GM23338 (cell line): Measurements from ENCODE around the gene APOBEC2. TPM values are rescaled to one million over a fixed set of nuclear protein-coding genes. Genes with fewer than 3 reads are reported as not detected.

ENCODE experiments used
- ATAC-seq: fragments of 200-7000 bp; cut with Tn5 transposase; 3 replicates; pipeline ENCODE4 v1.9.1; 2020
- DNase-seq: peaks from one replicate; pipeline ENCODE4 v3.0.0-alpha.2; 2015; ENCODE audit warnings: low spot score
- H2AFZ ChIP-seq: fragments of 200-600 bp; sonication (generic); 2 replicates; pipeline ENCODE4 v1.8.0; 2016; ENCODE audit warnings: antibody characterized with exemption, mild to moderate bottlenecking, moderate library complexity
- H3F3A ChIP-seq: fragments of 200-600 bp; sonication (generic); replicated peaks from 2 replicates; pipeline ENCODE4 v1.8.0; 2017; ENCODE audit warnings: antibody characterized with exemption, mixed run types, low read depth
- H3K27ac ChIP-seq: fragments of 200-600 bp; sonication (generic); 2 replicates; pipeline ENCODE4 v1.6.1; 2016; ENCODE audit warnings: low read depth
- H3K27me3 ChIP-seq: fragments of 200-600 bp; sonication (generic); 2 replicates; pipeline ENCODE4 v1.8.0; 2016; ENCODE audit warnings: mild to moderate bottlenecking, mixed run types, moderate library complexity; ENCODE audit not compliant: insufficient read depth
- H3K36me3 ChIP-seq: fragments of 200-600 bp; sonication (generic); 2 replicates; pipeline ENCODE4 v1.8.0; 2016; ENCODE audit warnings: mild to moderate bottlenecking; ENCODE audit not compliant: insufficient read depth
- H3K4me1 ChIP-seq: fragments of 200-600 bp; sonication (generic); 2 replicates; pipeline ENCODE4 v1.8.0; 2016; ENCODE audit warnings: mild to moderate bottlenecking, moderate library complexity; ENCODE audit not compliant: insufficient read depth
- H3K4me2 ChIP-seq: fragments of 200-600 bp; sonication (generic); 2 replicates; pipeline ENCODE4 v1.7.1; 2017; ENCODE audit warnings: mixed run types
- H3K4me3 ChIP-seq: fragments of 200-600 bp; sonication (generic); 2 replicates; pipeline ENCODE4 v1.6.1; 2016; ENCODE audit warnings: mixed run types
- H3K79me2 ChIP-seq: fragments of 200-600 bp; sonication (generic); replicated peaks from 2 replicates; pipeline ENCODE4 v1.8.0; 2017; ENCODE audit warnings: mild to moderate bottlenecking; ENCODE audit not compliant: insufficient read depth
- H3K9me2 ChIP-seq: fragments of 200-600 bp; sonication (generic); 2 replicates; pipeline ENCODE4 v1.8.0; 2017; ENCODE audit not compliant: insufficient read depth
- H4K20me1 ChIP-seq: fragments of 200-600 bp; sonication (generic); replicated peaks from 2 replicates; pipeline ENCODE4 v1.8.0; 2017; ENCODE audit warnings: mild to moderate bottlenecking; ENCODE audit not compliant: insufficient read depth
- H3K27ac Mint-ChIP-seq: 2 replicates; pipeline ENCODE4 v1.8.0; 2020; ENCODE audit warnings: inconsistent platforms, mild to moderate bottlenecking, moderate library complexity, mixed read lengths
- H3K27me3 Mint-ChIP-seq: 3 replicates; pipeline ENCODE4 v1.8.0; 2022; ENCODE audit warnings: low read depth, mild to moderate bottlenecking, moderate library complexity, mixed read lengths, inconsistent platforms; ENCODE audit not compliant: insufficient read depth, poor library complexity
- H3K36me3 Mint-ChIP-seq: 3 replicates; pipeline ENCODE4 v1.8.0; 2021; ENCODE audit warnings: low read depth, mild to moderate bottlenecking, inconsistent platforms, moderate library complexity, mixed read lengths
- H3K4me1 Mint-ChIP-seq: 3 replicates; pipeline ENCODE4 v1.8.0; 2020; ENCODE audit warnings: mild to moderate bottlenecking, inconsistent platforms, mixed read lengths
- H3K4me3 Mint-ChIP-seq: 3 replicates; pipeline ENCODE4 v1.8.0; 2021; ENCODE audit warnings: moderate library complexity, mild to moderate bottlenecking, inconsistent platforms, mixed read lengths
- H3K9me3 Mint-ChIP-seq: 3 replicates; pipeline ENCODE4 v1.8.0; 2020; ENCODE audit warnings: moderate library complexity, mild to moderate bottlenecking, inconsistent platforms, mixed read lengths
- CREB1 ChIP-seq: fragments of 250-450 bp; sonication (Bioruptor Pico); IDR thresholded peaks from 2 replicates; pipeline ENCODE4 v1.5.0; 2020; ENCODE audit warnings: low read depth, mild to moderate bottlenecking, moderate library complexity
- STAT1 ChIP-seq: IDR thresholded peaks from one replicate; pipeline ENCODE4 v1.6.1; 2016; ENCODE audit warnings: antibody characterized with exemption; ENCODE audit not compliant: unreplicated experiment
- ZNF114 ChIP-seq: fragments of 250-450 bp; sonication (Bioruptor Pico); IDR thresholded peaks from 2 replicates; pipeline ENCODE4 v1.5.0; 2020; ENCODE audit warnings: mild to moderate bottlenecking, moderate library complexity
- ZNF331 ChIP-seq: fragments of 250-450 bp; sonication (Bioruptor Pico); IDR thresholded peaks from 2 replicates; pipeline ENCODE4 v1.5.0; 2020; ENCODE audit warnings: low read depth, mild to moderate bottlenecking, moderate library complexity
- ZNF462 ChIP-seq: fragments of 250-450 bp; sonication (Bioruptor Pico); IDR thresholded peaks from 2 replicates; pipeline ENCODE4 v1.5.0; 2020; ENCODE audit warnings: mild to moderate bottlenecking, moderate library complexity
- polyA plus RNA-seq: library from polyadenylated mRNA; unstranded; fragments of >200 nt; fragmentation: Nextera tagmentation; extraction: Ambion mirVana; gene quantifications from 2 replicates; pipeline ENCODE4 v1.2.1, GENCODE V29; 2016
- total RNA-seq: library from RNA; depleted of rRNA; stranded (reverse); fragments of >200 nt; shearing (Covaris generic); gene quantifications from 2 replicates; pipeline ENCODE4 v1.2.3, GENCODE V29; 2014

Gene APOBEC2
- total and polyA plus RNA-seq, 2 experiments from 2014 or later: 2.4 TPM; not detected in 1

GRCh38 chr6:41011673-41012072 lies 41.3 kb upstream of the APOBEC2 start (continued):
- no peak for TF ChIP-seq ZNF462 (CRISPR knock-in tag)

GRCh38 chr6:41013466-41014153 lies 39.4 kb upstream of the APOBEC2 start:
- TF ChIP-seq ZNF114 (CRISPR knock-in tag) (no peak), STAT1 (no peak), CREB1 (CRISPR knock-in tag) (no peak), ZNF331 (no peak)
- Histone ChIP-seq H4K20me1 (no peaks in the 10 kb centered on the region), H3F3A (no peaks in the 10 kb centered on the region), H2AFZ (no peak overlapping the region), H3K9me2 (peaks cover 9% of the 10 kb centered on the region; the same call in 1 of the 2 replicates), H3K36me3 (no peaks in the 10 kb centered on the region), H3K4me3 (no peak overlapping the region), H3K79me2 (no peaks in the 10 kb centered on the region), H3K27me3 (no peaks in the 10 kb centered on the region), H3K4me2 (no peak overlapping the region), H3K27ac (no peak overlapping the region), H3K4me1 (no peaks in the 10 kb centered on the region)
- no peak for ATAC-seq
- H3K27me3 Mint-ChIP-seq: peaks cover under 1% of the 10 kb centered on the region
- H3K4me1 Mint-ChIP-seq: no peaks in the 10 kb centered on the region; the same call in 2 of the 3 replicates
- DNase-seq: no peak
- no peak overlapping the region for H3K27ac Mint-ChIP-seq
- no peak overlapping the region for H3K4me3 Mint-ChIP-seq
- no peaks in the 10 kb centered on the region; the same call in 2 of the 3 replicates for H3K36me3 Mint-ChIP-seq
- no peaks in the 10 kb centered on the region; the same call in 1 of the 3 replicates for H3K9me3 Mint-ChIP-seq
